H9 (cell line): ENCODE data around the gene DSE. TPM values are rescaled to one million over a fixed set of nuclear protein-coding genes. Genes with fewer than 3 reads are reported as not detected.

Source experiments
- DNase-seq: peaks from one replicate; pipeline ENCODE4 v3.0.0-alpha.2; 2017
- H2AFZ ChIP-seq: one replicate; pipeline ENCODE4 v1.6.1; 2013; ENCODE audit warnings: mild to moderate bottlenecking, low read length, control low read depth, moderate library complexity
- H2AK5ac ChIP-seq: 2 replicates; pipeline ENCODE4 v1.6.1; 2013; ENCODE audit warnings: low read length, control low read depth, mixed read lengths; ENCODE audit not compliant: insufficient read length
- H2BK120ac ChIP-seq: one replicate; pipeline ENCODE4 v1.6.1; 2013; ENCODE audit warnings: low read depth, mild to moderate bottlenecking, low read length, control low read depth, inconsistent platforms; ENCODE audit not compliant: poor library complexity, severe bottlenecking
- H2BK12ac ChIP-seq: 2 replicates; pipeline ENCODE4 v1.6.1; 2013; ENCODE audit warnings: low read length, control low read depth, mixed read lengths, low read depth; ENCODE audit not compliant: insufficient read length
- H2BK15ac ChIP-seq: 2 replicates; pipeline ENCODE4 v1.6.1; 2013; ENCODE audit warnings: low read depth, low read length, control low read depth
- H2BK20ac ChIP-seq: one replicate; pipeline ENCODE4 v1.6.1; 2013; ENCODE audit warnings: low read depth, mild to moderate bottlenecking, low read length, control low read depth, inconsistent platforms; ENCODE audit not compliant: poor library complexity, severe bottlenecking
- H2BK5ac ChIP-seq: 2 replicates; pipeline ENCODE4 v1.6.1; 2013; ENCODE audit warnings: low read length, control low read depth, mixed read lengths; ENCODE audit not compliant: insufficient read length
- H3K14ac ChIP-seq: 2 replicates; pipeline ENCODE4 v1.6.1; 2013; ENCODE audit warnings: low read length, control low read depth; ENCODE audit not compliant: insufficient read depth
- H3K18ac ChIP-seq: 2 replicates; pipeline ENCODE4 v1.6.1; 2013; ENCODE audit warnings: low read depth, mild to moderate bottlenecking, mixed read lengths, low read length, control low read depth; ENCODE audit not compliant: insufficient read length
- H3K23ac ChIP-seq: 2 replicates; pipeline ENCODE4 v1.6.1; 2013; ENCODE audit warnings: low read length, control low read depth, mixed read lengths, low read depth; ENCODE audit not compliant: insufficient read length
- H3K23me2 ChIP-seq: 2 replicates; pipeline ENCODE4 v1.6.1; 2013; ENCODE audit warnings: low read depth, mild to moderate bottlenecking, mixed read lengths, low read length, control low read depth; ENCODE audit not compliant: insufficient read length, poor library complexity, severe bottlenecking
- H3K27ac ChIP-seq: 2 replicates; pipeline ENCODE4 v1.5.1; 2013; ENCODE audit warnings: low read length, control low read depth, mixed read lengths, low read depth; ENCODE audit not compliant: insufficient read length
- H3K27me3 ChIP-seq: 2 replicates; pipeline ENCODE4 v1.6.1; 2013; ENCODE audit warnings: low read length, control low read depth, inconsistent platforms; ENCODE audit not compliant: insufficient read depth
- H3K4ac ChIP-seq: 2 replicates; pipeline ENCODE4 v1.6.1; 2013; ENCODE audit warnings: low read depth, mild to moderate bottlenecking, control low read depth, inconsistent platforms, low read length, moderate library complexity
- H3K4me1 ChIP-seq: 2 replicates; pipeline ENCODE4 v1.6.1; 2013; ENCODE audit warnings: low read length, control low read depth, inconsistent platforms; ENCODE audit not compliant: insufficient read depth
- H3K4me2 ChIP-seq: 2 replicates; pipeline ENCODE4 v1.6.1; 2013; ENCODE audit warnings: low read length, control low read depth, mixed read lengths; ENCODE audit not compliant: insufficient read length, insufficient read depth
- H3K56ac ChIP-seq: 2 replicates; pipeline ENCODE4 v1.6.1; 2013; ENCODE audit warnings: low read depth, mild to moderate bottlenecking, mixed read lengths, low read length, control low read depth; ENCODE audit not compliant: insufficient read length
- H3K79me1 ChIP-seq: 2 replicates; pipeline ENCODE4 v1.6.1; 2013; ENCODE audit warnings: low read depth, mild to moderate bottlenecking, moderate library complexity, low read length, control low read depth, inconsistent platforms; ENCODE audit not compliant: insufficient read depth, poor library complexity, severe bottlenecking
- H3K79me2 ChIP-seq: 2 replicates; pipeline ENCODE4 v1.6.1; 2013; ENCODE audit warnings: low read length, control low read depth, inconsistent platforms; ENCODE audit not compliant: insufficient read depth
- H3K9ac ChIP-seq: 2 replicates; pipeline ENCODE4 v1.6.1; 2013; ENCODE audit warnings: low read length, control low read depth, mixed read lengths; ENCODE audit not compliant: insufficient read length; ENCODE audit errors: extremely low read depth
- H3K9me3 ChIP-seq: one replicate; pipeline ENCODE4 v1.6.1; 2013; ENCODE audit warnings: low read depth, low read length, inconsistent platforms; ENCODE audit not compliant: control insufficient read depth
- H3T11ph ChIP-seq: one replicate; pipeline ENCODE4 v1.6.1; 2013; ENCODE audit warnings: mild to moderate bottlenecking, low read length, control low read depth, inconsistent platforms
- H4K20me1 ChIP-seq: one replicate; pipeline ENCODE4 v1.6.1; 2013; ENCODE audit not compliant: control insufficient read depth, insufficient read length, insufficient read depth
- H4K5ac ChIP-seq: 2 replicates; pipeline ENCODE4 v1.6.1; 2013; ENCODE audit warnings: low read depth, mild to moderate bottlenecking, mixed read lengths, low read length, control low read depth; ENCODE audit not compliant: insufficient read length
- H4K8ac ChIP-seq: replicated peaks from 2 replicates; pipeline ENCODE4 v1.6.1; 2013; ENCODE audit warnings: low read length, control low read depth, mixed read lengths, low read depth; ENCODE audit not compliant: insufficient read length
- H4K91ac ChIP-seq: 2 replicates; pipeline ENCODE4 v1.6.1; 2013; ENCODE audit warnings: low read depth, mild to moderate bottlenecking, moderate library complexity, mixed read lengths, low read length, control low read depth; ENCODE audit not compliant: insufficient read length
- H3K27ac Mint-ChIP-seq, 3 experiments: 2 replicates in 2 of 3; 3 replicates in 1 of 3; pipeline ENCODE4 v1.8.0; 2020 to 2021; ENCODE audit warnings: mixed read lengths in 3 of 3, mild to moderate bottlenecking in 1 of 3, moderate library complexity in 1 of 3
- H3K27me3 Mint-ChIP-seq: 2 replicates; pipeline ENCODE4 v1.8.0; 2021; ENCODE audit warnings: low read depth, mild to moderate bottlenecking, moderate library complexity, mixed read lengths
- H3K36me3 Mint-ChIP-seq, 3 experiments: 2 replicates in 2 of 3; 3 replicates in 1 of 3; pipeline ENCODE4 v1.8.0; 2020 to 2021; ENCODE audit warnings: low read depth in 3 of 3, mixed read lengths in 3 of 3; ENCODE audit not compliant: insufficient read depth in 1 of 3
- H3K4me1 Mint-ChIP-seq, 2 experiments: 2 replicates each; pipeline ENCODE4 v1.8.0; 2020; ENCODE audit warnings: mixed read lengths in 2 of 2
- H3K4me3 Mint-ChIP-seq, 2 experiments: 2 replicates in 1 of 2; 3 replicates in 1 of 2; pipeline ENCODE4 v1.8.0; 2020 to 2021; ENCODE audit warnings: mild to moderate bottlenecking in 2 of 2, mixed read lengths in 2 of 2, moderate library complexity in 1 of 2
- H3K9me3 Mint-ChIP-seq, 2 experiments: 2 replicates in 1 of 2; 3 replicates in 1 of 2; pipeline ENCODE4 v1.8.0; 2020; ENCODE audit warnings: mild to moderate bottlenecking in 2 of 2, mixed read lengths in 2 of 2, moderate library complexity in 1 of 2
- CTCF ChIP-seq: fragments of 200-600 bp; sonication (generic); conservative IDR thresholded peaks from 3 replicates; pipeline ENCODE4 v1.8.0; 2021; ENCODE audit warnings: antibody characterized with exemption, mild to moderate bottlenecking
- WGBS: extraction: QIAGEN DNeasy Blood & Tissue Kit; methylation state at CpG from one replicate; pipeline ENCODE4 v1.1.7; 2013; ENCODE audit warnings: missing lambda C conversion rate, low lambda C conversion rate, mixed read lengths; ENCODE audit not compliant: insufficient read length; ENCODE audit errors: extremely low coverage; 5-methylcytosine and 5-hydroxymethylcytosine counted together
- total RNA-seq: library from RNA; stranded (reverse); gene quantifications from 2 replicates; pipeline ENCODE4 v1.2.1, GENCODE V29; 2021

Gene DSE
- total RNA-seq, 1 experiment from 2014 or later = 45.6 TPM

GRCh38 chr6:116351101-116351500, 19.6 kb upstream of the DSE start:
- no peak for DNase-seq
- Histone ChIP-seq H2BK15ac (no peak overlapping the region), H2AK5ac (no peak overlapping the region), H3T11ph (no peak overlapping the region), H3K23me2 (no peaks in the 10 kb centered on the region), H3K9ac (no peak overlapping the region), H3K4me2 (no peak overlapping the region), H4K91ac (no peak overlapping the region), H3K27me3 (no peaks in the 10 kb centered on the region), H4K20me1 (no peaks in the 10 kb centered on the region), H3K4me1 (no peaks in the 10 kb centered on the region), H3K27ac (no peak overlapping the region), H3K4ac (no peak overlapping the region), H3K79me2 (no peaks in the 10 kb centered on the region), H2BK120ac (no peak overlapping the region), H2BK12ac (no peak overlapping the region), H3K56ac (no peak overlapping the region), H3K79me1 (no peaks in the 10 kb centered on the region), H2AFZ (no peak overlapping the region), H4K5ac (no peak overlapping the region), H4K8ac (no peak overlapping the region), H3K18ac (no peak overlapping the region), H2BK5ac (no peak overlapping the region), H3K14ac (no peak overlapping the region), H3K9me3 (no peaks in the 10 kb centered on the region), H3K23ac (no peak overlapping the region), H2BK20ac (no peak overlapping the region)
- no peaks in the 10 kb centered on the region for H3K27me3 Mint-ChIP-seq
- H3K27ac Mint-ChIP-seq = no peak overlapping the region
- no peak for TF ChIP-seq CTCF
- WGBS = no CpG with 5 or more reads among the region's 2 CpGs
- H3K9me3 Mint-ChIP-seq = no peaks in the 10 kb centered on the region; a peak in 1 of 5 replicates
- no peak overlapping the region for H3K4me3 Mint-ChIP-seq
- H3K36me3 Mint-ChIP-seq = no peaks in the 10 kb centered on the region; a peak in 1 of 7 replicates
- H3K4me1 Mint-ChIP-seq = peaks cover 2 to 9% of the 10 kb centered on the region in 2 experiments; a peak in 3 of 4 replicates
